Calu3 (cell line): ENCODE results near the gene KIAA1217. TPM values are rescaled to one million over a fixed set of nuclear protein-coding genes. Genes with fewer than 3 reads are reported as not detected.

Experiments
- BruUV-seq: library from RNA; stranded (reverse); fragments of 400-500 nt; replicated peaks from 2 replicates; lab custom pipeline; 2021; lab: Mats Ljungman, UMichigan
- CTCF ChIA-PET: fragments of 300-600 bp; sonication (Branson Sonifier 250); formaldehyde crosslinking; loops from one replicate; lab custom pipeline; 2022; ENCODE audit warnings: antibody characterized with exemption; lab: Charles Lee
- DNase-seq: peaks from one replicate; pipeline ENCODE4 v3.0.0; 2022
- H3K27ac Mint-ChIP-seq: one replicate; pipeline ENCODE4 v1.8.0; 2022; ENCODE audit warnings: mixed read lengths; ENCODE audit not compliant: unreplicated experiment
- H3K27me3 Mint-ChIP-seq: one replicate; pipeline ENCODE4 v1.8.0; 2022; ENCODE audit warnings: mixed read lengths; ENCODE audit not compliant: unreplicated experiment
- H3K36me3 Mint-ChIP-seq: one replicate; pipeline ENCODE4 v1.8.0; 2022; ENCODE audit warnings: mild to moderate bottlenecking, moderate library complexity, mixed read lengths; ENCODE audit not compliant: insufficient read depth, unreplicated experiment
- H3K4me1 Mint-ChIP-seq: one replicate; pipeline ENCODE4 v1.8.0; 2022; ENCODE audit warnings: mild to moderate bottlenecking, low read depth, mixed read lengths; ENCODE audit not compliant: unreplicated experiment
- H3K4me3 Mint-ChIP-seq: one replicate; pipeline ENCODE4 v1.8.0; 2022; ENCODE audit warnings: mild to moderate bottlenecking, low read depth, moderate library complexity, mixed read lengths; ENCODE audit not compliant: unreplicated experiment
- H3K9me3 Mint-ChIP-seq: one replicate; pipeline ENCODE4 v1.8.0; 2022; ENCODE audit warnings: low read depth, mixed read lengths; ENCODE audit not compliant: unreplicated experiment
- CTCF ChIP-seq: fragments of 200-600 bp; IDR thresholded peaks from one replicate; pipeline ENCODE4 v1.8.0; 2022; ENCODE audit warnings: antibody characterized with exemption; ENCODE audit not compliant: unreplicated experiment
- intact Hi-C: fragments of 100-400 bp; cut with micrococcal nuclease; formaldehyde crosslinking; loops from one replicate; pipeline ENCODE4 v1.10.0; 2022; ENCODE audit not compliant: unreplicated experiment
- total RNA-seq: library from RNA; stranded (reverse); gene quantifications from 2 replicates; pipeline ENCODE4 v1.2.3, GENCODE V29; 2022

Gene KIAA1217
- total RNA-seq, 1 experiment from 2014 or later: 46.2 TPM

GRCh38 chr10:24168258-24169170 is 40.4 kb upstream of the KIAA1217 start:
- no peaks in the 10 kb centered on the region for H3K4me1 Mint-ChIP-seq
- no peaks in the 10 kb centered on the region for H3K27me3 Mint-ChIP-seq
- H3K9me3 Mint-ChIP-seq: no peaks in the 10 kb centered on the region
- H3K36me3 Mint-ChIP-seq: no peaks in the 10 kb centered on the region
- DNase-seq: no peak
- no TSS peak for BruUV-seq
- intact Hi-C loops: no loop called here
- TF ChIP-seq CTCF: no peak
- CTCF ChIA-PET: interaction anchor here (0.5 kb wide), 1 partner anchor 348 kb away, joined by 3 read pairs; no protein-coding TSS in a partner anchor
- no peak overlapping the region for H3K4me3 Mint-ChIP-seq
- no peak overlapping the region for H3K27ac Mint-ChIP-seq

- H3K4me1 Mint-ChIP-seq: peaks cover 10% of the 10 kb centered on the region
- CTCF ChIA-PET: no interaction called here
- no peak for TF ChIP-seq CTCF
These were observed 38.7 kb upstream of the KIAA1217 start for GRCh38 chr10:24170199-24170598.

GRCh38 chr10:24172909-24173308 is 36.0 kb upstream of the KIAA1217 start:
- Mint-ChIP-seq H3K27me3 (no peaks in the 10 kb centered on the region), H3K4me1 (peaks cover 10% of the 10 kb centered on the region), H3K36me3 (no peaks in the 10 kb centered on the region), H3K9me3 (peaks cover 4% of the 10 kb centered on the region), H3K4me3 (no peak overlapping the region), H3K27ac (no peak overlapping the region)
- no TSS peak for BruUV-seq
- TF ChIP-seq CTCF: no peak
- CTCF ChIA-PET: no interaction called here
- no peak for DNase-seq
- intact Hi-C loops: no loop called here

More at GRCh38 chr10:24170199-24170598, 38.7 kb upstream of the KIAA1217 start:
- H3K4me3 Mint-ChIP-seq: no peak overlapping the region
- no TSS peak for BruUV-seq
- H3K9me3 Mint-ChIP-seq: peaks cover 2% of the 10 kb centered on the region
- DNase-seq: no peak
- no peaks in the 10 kb centered on the region for H3K27me3 Mint-ChIP-seq
- no peaks in the 10 kb centered on the region for H3K36me3 Mint-ChIP-seq
- no peak overlapping the region for H3K27ac Mint-ChIP-seq
- intact Hi-C loops: no loop called here

GRCh38 chr10:24174014-24174413 is 34.9 kb upstream of the KIAA1217 start:
- TF ChIP-seq CTCF: no peak
- Mint-ChIP-seq H3K36me3 (no peaks in the 10 kb centered on the region), H3K9me3 (peaks cover 4% of the 10 kb centered on the region), H3K4me3 (no peak overlapping the region), H3K27me3 (no peaks in the 10 kb centered on the region), H3K27ac (no peak overlapping the region), H3K4me1 (peaks cover 10% of the 10 kb centered on the region)
- CTCF ChIA-PET: interaction anchor here (0.5 kb wide), 1 partner anchor 136 kb away, joined by 5 read pairs; no protein-coding TSS in a partner anchor
- intact Hi-C loops: no loop called here
- no TSS peak for BruUV-seq
- peak; percentile 14 for DNase-seq
